ENCODE results near the gene MBD5.

GRCh38 chr2:148179724-148180123 is 158.8 kb downstream of the MBD5 start:
- TF ChIP-seq FOXP4 (CRISPR knock-in tag; IDR thresholded peaks at IDR 0.05) (no peak), ATF6 (CRISPR knock-in tag; IDR thresholded peaks at IDR 0.05) (no peak), FOXJ3 (CRISPR knock-in tag; IDR thresholded peaks at IDR 0.05; ENCODE audit: borderline replicate concordance) (no peak), MAX (CRISPR knock-in tag; IDR thresholded peaks at IDR 0.05) (no peak), CTCF (IDR thresholded peaks at IDR 0.05) (no peak), NFYB (CRISPR knock-in tag; conservative IDR thresholded peaks at IDR 0.05; ENCODE audit: low read depth) (no peak), FOXP1 (CRISPR knock-in tag; IDR thresholded peaks at IDR 0.05; ENCODE audit: borderline replicate concordance) (no peak), ZNF281 (CRISPR knock-in tag; IDR thresholded peaks at IDR 0.05) (no peak), ESRRA (CRISPR knock-in tag; IDR thresholded peaks at IDR 0.05; ENCODE audit: borderline replicate concordance) (no peak), ATF2 (CRISPR knock-in tag; IDR thresholded peaks at IDR 0.05; ENCODE audit: borderline replicate concordance, low read depth) (no peak), CBFB (CRISPR knock-in tag; IDR thresholded peaks at IDR 0.05; ENCODE audit: low read depth) (no peak), TEAD4 (CRISPR knock-in tag; IDR thresholded peaks at IDR 0.05) (no peak)
